HepG2 (cell line): Measurements from ENCODE around the gene SRSF2. TPM values are rescaled to one million over a fixed set of nuclear protein-coding genes. Genes with fewer than 3 reads are reported as not detected.

Experiments
- ATAC-seq: fragments of 200-7000 bp; cut with Tn5 transposase; 3 replicates; pipeline ENCODE4 v1.9.1; 2020; ENCODE audit warnings: mild to moderate bottlenecking, moderate library complexity
- BruUV-seq: library from RNA; stranded (reverse); fragments of 400-500 nt; replicated peaks from 2 replicates; lab custom pipeline; 2021; lab: Mats Ljungman, UMichigan
- CTCF ChIA-PET: fragments of 300-600 bp; formaldehyde crosslinking; extraction: SDS; loops from one replicate; lab custom pipeline; 2021; ENCODE audit warnings: low total read pairs, inconsistent platforms, low intra/inter-chr PET ratio; lab: Yijun Ruan, JAX
- POLR2A ChIA-PET: fragments of 350-600 bp; sonication (Branson Sonifier 250); formaldehyde crosslinking; loops from one replicate; lab custom pipeline; 2020; ENCODE audit warnings: antibody characterized with exemption, inconsistent platforms; lab: Yijun Ruan, JAX
- DNase-seq: peaks from one replicate; pipeline ENCODE4 v3.0.0-alpha.2; 2015; ENCODE audit warnings: low spot score
- FAIRE-seq: peaks from 3 replicates; lab custom pipeline; 2011; peaks lifted over from hg19 to GRCh38; lab: Jason Lieb, UNC
- H2AFZ ChIP-seq: one replicate; pipeline ENCODE4 v1.6.1; 2011; ENCODE audit warnings: low read length, inconsistent platforms
- H3K27ac ChIP-seq: fragments of 300-600 bp; 3 replicates; pipeline ENCODE4 v1.8.0; 2011; ENCODE audit warnings: mixed run types, mild to moderate bottlenecking, mixed read lengths, low read length, inconsistent platforms; ENCODE audit not compliant: insufficient read depth; ENCODE audit errors: extremely low read length
- H3K27me3 ChIP-seq, 2 experiments: fragments of 200-600 bp in 1 of 2; 2 replicates in 1 of 2; 3 replicates in 1 of 2; pipeline versions ENCODE4 v1.6.0 to v1.8.0; 2011; ENCODE audit warnings: low read length in 2 of 2, mild to moderate bottlenecking in 2 of 2, moderate library complexity in 2 of 2, inconsistent platforms in 1 of 2; ENCODE audit not compliant: insufficient read depth in 2 of 2, control insufficient read depth in 1 of 2
- H3K36me3 ChIP-seq, 2 experiments: fragments of 200-600 bp in 1 of 2; replicated peaks in 1 of 2; 2 replicates in 1 of 2; 3 replicates in 1 of 2; pipeline versions ENCODE4 v1.5.1 to v1.8.0; 2011; ENCODE audit warnings: low read length in 2 of 2, inconsistent platforms in 1 of 2; ENCODE audit not compliant: insufficient read depth in 2 of 2, control insufficient read depth in 1 of 2
- H3K4me1 ChIP-seq: 2 replicates; pipeline ENCODE4 v1.5.1; 2012; ENCODE audit warnings: low read length, inconsistent platforms; ENCODE audit not compliant: insufficient read depth
- H3K4me2 ChIP-seq: 2 replicates; pipeline ENCODE4 v1.6.0; 2011; ENCODE audit warnings: low read depth, low read length, inconsistent platforms
- H3K4me3 ChIP-seq, 3 experiments: fragments of 200-600 bp in 1 of 3; sonication (generic), shearing (Covaris generic) in 1 of 3; replicated peaks in 1 of 3; 2 replicates each; pipeline ENCODE4 v1.5.1; 2011 to 2016; ENCODE audit warnings: low read length in 3 of 3, inconsistent platforms in 2 of 3, low read depth in 2 of 3, mild to moderate bottlenecking in 2 of 3, control low read depth in 1 of 3, mixed read lengths in 1 of 3; ENCODE audit not compliant: insufficient read depth in 1 of 3
- H3K79me2 ChIP-seq: one replicate; pipeline ENCODE4 v1.6.1; 2011; ENCODE audit warnings: low read length, inconsistent platforms; ENCODE audit not compliant: insufficient read depth
- H3K9ac ChIP-seq: 2 replicates; pipeline ENCODE4 v1.6.0; 2011; ENCODE audit warnings: mild to moderate bottlenecking, low read depth, low read length, inconsistent platforms; ENCODE audit not compliant: insufficient read depth
- H3K9me3 ChIP-seq: 2 replicates; pipeline ENCODE4 v1.5.1; 2012; ENCODE audit warnings: mild to moderate bottlenecking, low read length
- H4K20me1 ChIP-seq: 2 replicates; pipeline ENCODE4 v1.6.0; 2011; ENCODE audit warnings: inconsistent platforms, mild to moderate bottlenecking, low read length, moderate library complexity; ENCODE audit not compliant: insufficient read depth
- BRD4 ChIP-seq: sonication (generic); formaldehyde crosslinking; IDR thresholded peaks from 2 replicates; pipeline ENCODE4 v1.4.0; 2020; ENCODE audit warnings: missing genetic modification reagents
- CREB1 ChIP-seq, 2 experiments: fragments of 450-650 bp in 1 of 2; IDR thresholded peaks; 2 replicates each; pipeline ENCODE4 v1.6.1; 2016 to 2017; ENCODE audit warnings: control low read depth in 1 of 2, mild to moderate bottlenecking in 1 of 2, missing compliant biosample characterization in 1 of 2, missing genetic modification characterization in 1 of 2
- HMGA1 ChIP-seq: sonication (generic); formaldehyde crosslinking; conservative IDR thresholded peaks from 2 replicates; pipeline ENCODE4 v1.4.0; 2020; ENCODE audit warnings: missing genetic modification reagents
- TBX2 ChIP-seq: sonication (generic); formaldehyde crosslinking; IDR thresholded peaks from 2 replicates; pipeline ENCODE4 v1.5.0; 2020; ENCODE audit warnings: missing genetic modification reagents, mild to moderate bottlenecking, borderline replicate concordance
- TMF1 ChIP-seq: sonication (generic); formaldehyde crosslinking; IDR thresholded peaks from 2 replicates; pipeline ENCODE4 v1.8.1; 2022; ENCODE audit warnings: low read depth, missing genetic modification reagents
- WGBS: methylation state at CpG from one replicate; pipeline ENCODE4 v1.1.6; 2017; ENCODE audit warnings: low lambda C conversion rate; 5-methylcytosine and 5-hydroxymethylcytosine counted together
- in situ Hi-C: cut with HindIII; loops from 2 replicates; pipeline ENCODE4 v1.10.0; 2017; ENCODE audit warnings: low pct_unique_long_range_greater_than_20kb; ENCODE audit not compliant: extremely low pct_ligation_motif_present
- intact Hi-C: fragments of 100-400 bp; cut with micrococcal nuclease; formaldehyde crosslinking; loops from one replicate; pipeline ENCODE4 v1.10.0; 2022; ENCODE audit not compliant: unreplicated experiment
- polyA plus RNA-seq, 8 experiments: library from polyadenylated mRNA; depleted of rRNA in 3 of 8; stranded (reverse) in 7 of 8; unstranded in 1 of 8; fragments of >200 nt; fragmentation: Illumina TruSeq in 4 of 8; extraction: Trizol in 4 of 8; gene quantifications; 2 replicates each; pipeline versions ENCODE4 v1.2.1 to v1.2.3, GENCODE V29; 2011 to 2016; ENCODE audit warnings: low read depth in 4 of 8, missing spikeins in 1 of 8, mixed read lengths in 1 of 8; ENCODE audit not compliant: insufficient read depth in 1 of 8
- total RNA-seq, 5 experiments: library from RNA; depleted of rRNA; stranded (reverse); fragments of >200 nt; fragmentation: Illumina TruSeq; extraction: Trizol; gene quantifications; 2 replicates each; pipeline ENCODE4 v1.2.3, GENCODE V29; 2016; ENCODE audit warnings: low read depth in 1 of 5
- TF ChIP-seq, protein P1 (sequence below): IDR thresholded peaks from 2 replicates; pipeline ENCODE4 v1.6.1; 2018; ENCODE audit warnings: missing genetic modification reagents
- TF ChIP-seq, protein P2 (sequence below): sonication (generic); formaldehyde crosslinking; IDR thresholded peaks from 2 replicates; pipeline ENCODE4 v1.5.1; 2020; ENCODE audit warnings: mild to moderate bottlenecking, missing genetic modification reagents, moderate library complexity
- TF ChIP-seq, protein P3 (sequence below): sonication (generic); formaldehyde crosslinking; IDR thresholded peaks from 2 replicates; pipeline ENCODE4 v1.4.0; 2020; ENCODE audit warnings: low read depth, missing genetic modification reagents

The SRSF2 gene
- total and polyA plus RNA-seq, 2 of the 13 experiments (the other 11 are each of a cell fraction or from before 2014, with no cell fraction given): 306 to 319 TPM

DNA sequence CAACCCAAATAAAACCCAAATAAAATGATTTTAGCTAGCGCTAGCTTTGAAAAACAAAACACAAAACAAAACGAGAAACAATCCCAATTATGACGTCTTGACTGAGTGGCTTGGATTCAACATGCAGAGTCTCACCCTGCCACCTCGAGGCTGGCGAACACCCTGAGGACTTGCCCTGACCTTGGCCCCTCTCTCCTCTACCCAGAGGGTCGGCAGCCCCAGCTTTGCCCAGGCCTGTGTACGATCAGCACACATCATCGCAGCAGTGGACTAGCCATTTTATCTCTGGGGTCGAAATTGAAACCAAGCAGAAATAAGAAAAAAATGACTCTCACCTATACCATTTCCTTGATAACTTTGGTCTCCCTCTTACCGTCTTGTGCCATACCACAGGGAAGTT, 15.7 kb downstream of the SRSF2 start:
- BruUV-seq: no TSS peak
- 0 out of 2 replicates have a peak, but pooled peaks have one; percentile 34 for TF ChIP-seq TBX2 (CRISPR knock-in tag)
- TF ChIP-seq TMF1 (CRISPR knock-in tag): no peak
- Histone ChIP-seq H3K9me3 (no peaks in the 10 kb centered on the region), H2AFZ (no peak overlapping the region), H3K4me2 (no peak overlapping the region), H3K9ac (no peak overlapping the region), H3K4me3 (no peak overlapping the region), H3K4me1 (peaks cover 41% of the 10 kb centered on the region), H4K20me1 (peaks cover 3% of the 10 kb centered on the region), H3K27ac (no peak overlapping the region), H3K79me2 (peaks cover 33% of the 10 kb centered on the region), H3K36me3 (peaks cover 36 to 75% of the 10 kb centered on the region in 2 experiments), H3K27me3 (no peaks in the 10 kb centered on the region)
- in situ Hi-C loops: no loop called here
- no peak for FAIRE-seq
- no peak for ATAC-seq
- ChIA-PET CTCF (no interaction called here), POLR2A (no interaction called here)
- DNase-seq: no peak
- intact Hi-C loops: no loop called here
- 92% methylated on average over 10 of the region's 10 CpGs for WGBS

DNA sequence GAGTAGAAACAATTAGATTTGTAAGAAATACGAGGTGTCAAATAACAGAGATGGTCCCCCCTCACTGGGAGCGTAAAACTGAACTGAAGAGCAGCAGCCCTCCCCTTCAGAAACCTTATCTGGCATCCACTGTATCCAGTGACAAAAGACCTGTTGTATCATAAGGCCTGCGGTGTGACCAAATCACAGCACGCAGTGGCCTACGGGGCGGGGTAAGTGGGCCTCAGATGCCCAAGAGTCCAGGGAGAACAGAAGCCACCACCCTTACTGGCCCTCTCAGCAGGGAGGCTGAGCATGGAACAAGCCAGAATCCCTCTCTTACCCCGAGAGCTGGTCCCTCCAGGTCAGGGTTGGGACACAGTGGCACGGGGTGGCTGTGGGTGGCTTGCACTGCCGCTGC, 16.2 kb downstream of the SRSF2 start:
- FAIRE-seq (no peak), ATAC-seq (no peak), DNase-seq (no peak)
- H2AFZ ChIP-seq: no peak overlapping the region
- peaks cover 3% of the 10 kb centered on the region for H4K20me1 ChIP-seq
- WGBS: 96% methylated on average over 9 of the region's 9 CpGs
- intact Hi-C loops (no loop called here), in situ Hi-C loops (no loop called here)
- peaks cover 33% of the 10 kb centered on the region for H3K79me2 ChIP-seq
- H3K9me3 ChIP-seq: no peaks in the 10 kb centered on the region
- H3K27me3 ChIP-seq: no peaks in the 10 kb centered on the region
- H3K9ac ChIP-seq: no peak overlapping the region
- ChIA-PET CTCF (no interaction called here), POLR2A (no interaction called here)
- no TSS peak for BruUV-seq
- no peak overlapping the region for H3K27ac ChIP-seq
- no peak overlapping the region for H3K4me2 ChIP-seq
- TF ChIP-seq, protein P1, sequence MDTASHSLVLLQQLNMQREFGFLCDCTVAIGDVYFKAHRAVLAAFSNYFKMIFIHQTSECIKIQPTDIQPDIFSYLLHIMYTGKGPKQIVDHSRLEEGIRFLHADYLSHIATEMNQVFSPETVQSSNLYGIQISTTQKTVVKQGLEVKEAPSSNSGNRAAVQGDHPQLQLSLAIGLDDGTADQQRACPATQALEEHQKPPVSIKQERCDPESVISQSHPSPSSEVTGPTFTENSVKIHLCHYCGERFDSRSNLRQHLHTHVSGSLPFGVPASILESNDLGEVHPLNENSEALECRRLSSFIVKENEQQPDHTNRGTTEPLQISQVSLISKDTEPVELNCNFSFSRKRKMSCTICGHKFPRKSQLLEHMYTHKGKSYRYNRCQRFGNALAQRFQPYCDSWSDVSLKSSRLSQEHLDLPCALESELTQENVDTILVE (CRISPR knock-in tag): no peak
- TF ChIP-seq, protein P2, sequence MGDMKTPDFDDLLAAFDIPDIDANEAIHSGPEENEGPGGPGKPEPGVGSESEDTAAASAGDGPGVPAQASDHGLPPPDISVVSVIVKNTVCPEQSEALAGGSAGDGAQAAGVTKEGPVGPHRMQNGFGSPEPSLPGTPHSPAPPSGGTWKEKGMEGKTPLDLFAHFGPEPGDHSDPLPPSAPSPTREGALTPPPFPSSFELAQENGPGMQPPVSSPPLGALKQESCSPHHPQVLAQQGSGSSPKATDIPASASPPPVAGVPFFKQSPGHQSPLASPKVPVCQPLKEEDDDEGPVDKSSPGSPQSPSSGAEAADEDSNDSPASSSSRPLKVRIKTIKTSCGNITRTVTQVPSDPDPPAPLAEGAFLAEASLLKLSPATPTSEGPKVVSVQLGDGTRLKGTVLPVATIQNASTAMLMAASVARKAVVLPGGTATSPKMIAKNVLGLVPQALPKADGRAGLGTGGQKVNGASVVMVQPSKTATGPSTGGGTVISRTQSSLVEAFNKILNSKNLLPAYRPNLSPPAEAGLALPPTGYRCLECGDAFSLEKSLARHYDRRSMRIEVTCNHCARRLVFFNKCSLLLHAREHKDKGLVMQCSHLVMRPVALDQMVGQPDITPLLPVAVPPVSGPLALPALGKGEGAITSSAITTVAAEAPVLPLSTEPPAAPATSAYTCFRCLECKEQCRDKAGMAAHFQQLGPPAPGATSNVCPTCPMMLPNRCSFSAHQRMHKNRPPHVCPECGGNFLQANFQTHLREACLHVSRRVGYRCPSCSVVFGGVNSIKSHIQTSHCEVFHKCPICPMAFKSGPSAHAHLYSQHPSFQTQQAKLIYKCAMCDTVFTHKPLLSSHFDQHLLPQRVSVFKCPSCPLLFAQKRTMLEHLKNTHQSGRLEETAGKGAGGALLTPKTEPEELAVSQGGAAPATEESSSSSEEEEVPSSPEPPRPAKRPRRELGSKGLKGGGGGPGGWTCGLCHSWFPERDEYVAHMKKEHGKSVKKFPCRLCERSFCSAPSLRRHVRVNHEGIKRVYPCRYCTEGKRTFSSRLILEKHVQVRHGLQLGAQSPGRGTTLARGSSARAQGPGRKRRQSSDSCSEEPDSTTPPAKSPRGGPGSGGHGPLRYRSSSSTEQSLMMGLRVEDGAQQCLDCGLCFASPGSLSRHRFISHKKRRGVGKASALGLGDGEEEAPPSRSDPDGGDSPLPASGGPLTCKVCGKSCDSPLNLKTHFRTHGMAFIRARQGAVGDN (CRISPR knock-in tag): peak; percentile 22; the same call in 1 of the 2 replicates
- TF ChIP-seq HMGA1 (CRISPR knock-in tag) (no peak), BRD4 (no peak), CREB1 (IDR thresholded peaks at IDR 0.05) (no peak), CREB1 (CRISPR knock-in tag; IDR thresholded peaks at IDR 0.05) (no peak)
- TF ChIP-seq, protein P3, sequence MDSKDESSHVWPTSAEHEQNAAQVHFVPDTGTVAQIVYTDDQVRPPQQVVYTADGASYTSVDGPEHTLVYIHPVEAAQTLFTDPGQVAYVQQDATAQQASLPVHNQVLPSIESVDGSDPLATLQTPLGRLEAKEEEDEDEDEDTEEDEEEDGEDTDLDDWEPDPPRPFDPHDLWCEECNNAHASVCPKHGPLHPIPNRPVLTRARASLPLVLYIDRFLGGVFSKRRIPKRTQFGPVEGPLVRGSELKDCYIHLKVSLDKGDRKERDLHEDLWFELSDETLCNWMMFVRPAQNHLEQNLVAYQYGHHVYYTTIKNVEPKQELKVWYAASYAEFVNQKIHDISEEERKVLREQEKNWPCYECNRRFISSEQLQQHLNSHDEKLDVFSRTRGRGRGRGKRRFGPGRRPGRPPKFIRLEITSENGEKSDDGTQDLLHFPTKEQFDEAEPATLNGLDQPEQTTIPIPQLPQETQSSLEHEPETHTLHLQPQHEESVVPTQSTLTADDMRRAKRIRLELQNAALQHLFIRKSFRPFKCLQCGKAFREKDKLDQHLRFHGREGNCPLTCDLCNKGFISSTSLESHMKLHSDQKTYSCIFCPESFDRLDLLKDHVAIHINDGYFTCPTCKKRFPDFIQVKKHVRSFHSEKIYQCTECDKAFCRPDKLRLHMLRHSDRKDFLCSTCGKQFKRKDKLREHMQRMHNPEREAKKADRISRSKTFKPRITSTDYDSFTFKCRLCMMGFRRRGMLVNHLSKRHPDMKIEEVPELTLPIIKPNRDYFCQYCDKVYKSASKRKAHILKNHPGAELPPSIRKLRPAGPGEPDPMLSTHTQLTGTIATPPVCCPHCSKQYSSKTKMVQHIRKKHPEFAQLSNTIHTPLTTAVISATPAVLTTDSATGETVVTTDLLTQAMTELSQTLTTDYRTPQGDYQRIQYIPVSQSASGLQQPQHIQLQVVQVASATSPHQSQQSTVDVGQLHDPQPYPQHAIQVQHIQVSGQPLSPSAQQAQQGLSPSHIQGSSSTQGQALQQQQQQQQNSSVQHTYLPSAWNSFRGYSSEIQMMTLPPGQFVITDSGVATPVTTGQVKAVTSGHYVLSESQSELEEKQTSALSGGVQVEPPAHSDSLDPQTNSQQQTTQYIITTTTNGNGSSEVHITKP (CRISPR knock-in tag): no peak
- H3K36me3 ChIP-seq: peaks cover 39 to 80% of the 10 kb centered on the region in 2 experiments
- H3K4me3 ChIP-seq: no peak overlapping the region
- H3K4me1 ChIP-seq: peaks cover 41% of the 10 kb centered on the region
